ENCODE data around the gene CYB5D1.

The CYB5D1 gene

GRCh38 chr17:7846063-7846735, 11.6 kb upstream of the CYB5D1 start:
- DNase-seq, result no peak

GRCh38 chr17:7846765-7847661, 10.8 kb upstream of the CYB5D1 start:
- peak; percentile 32 for DNase-seq

GRCh38 chr17:7848131-7848579, 9.6 kb upstream of the CYB5D1 start:
- DNase-seq, result peak; percentile 38

- DNase-seq, result no peak
These were observed 9.1 kb upstream of the CYB5D1 start for GRCh38 chr17:7848739-7849129.

- peak; percentile 23 for DNase-seq
These were observed 8.6 kb upstream of the CYB5D1 start for GRCh38 chr17:7849130-7849750.

GRCh38 chr17:7849751-7850504, 7.9 kb upstream of the CYB5D1 start:
- no peak for DNase-seq

- peak; percentile 23 for DNase-seq
These were observed 6.9 kb upstream of the CYB5D1 start for GRCh38 chr17:7850701-7851437.

GRCh38 chr17:7851438-7852261, 6.2 kb upstream of the CYB5D1 start:
- DNase-seq, result peak; percentile 95

GRCh38 chr17:7852262-7852670, 5.5 kb upstream of the CYB5D1 start:
- no peak for DNase-seq

- DNase-seq, result peak; percentile 39
These were observed 4.7 kb upstream of the CYB5D1 start for GRCh38 chr17:7852919-7853690.

GRCh38 chr17:7853691-7854038, 4.1 kb upstream of the CYB5D1 start:
- DNase-seq, result peak; percentile 34

GRCh38 chr17:7854078-7854777, 3.6 kb upstream of the CYB5D1 start:
- peak; percentile 25 for DNase-seq

GRCh38 chr17:7854851-7855659, 2.7 kb upstream of the CYB5D1 start, which contains the start of gene TMEM88:
Gene TMEM88 (plus strand): TSS chr17:7855066. CDS start chr17:7855075, 9 bp downstream.
- DNase-seq, result peak; percentile 52

GRCh38 chr17:7855660-7856010, 2.2 kb upstream of the CYB5D1 start:
- DNase-seq, result no peak

GRCh38 chr17:7856011-7856810, 1.6 kb upstream of the CYB5D1 start:
- peak; percentile 60 for DNase-seq

- peak; percentile 98 for DNase-seq
These were observed 741 bp upstream of the CYB5D1 start, which contains the start of gene NAA38 for GRCh38 chr17:7856811-7857712. Gene NAA38 (minus strand): TSS chr17:7857559. CDS start chr17:7857463, 96 bp downstream.

- DNase-seq, result peak; percentile 59
These were observed 663 bp downstream of the CYB5D1 start for GRCh38 chr17:7858522-7858810.

All from CD4-positive, alpha-beta T cell treated with Interleukin-17A for 1 hour (primary cell).